ENCODE results near the gene PIK3R2.
"Not testable (repeated sequence)": the region's sequence is repeated elsewhere in the genome, so short reads cannot be mapped to it uniquely, and the experiment has no call there.

PIK3R2 gene

GRCh38 chr19:18156841-18157464 is 4.0 kb downstream of the PIK3R2 start:
- TF ChIP-seq CTCF (conservative IDR thresholded peaks at IDR 0.05): no peak
- H3K27ac ChIP-seq: peak overlapping the region; percentile 79

- no peak for TF ChIP-seq CTCF (conservative IDR thresholded peaks at IDR 0.05)
- peak overlapping the region; percentile 79 for H3K27ac ChIP-seq
These were observed 4.6 kb downstream of the PIK3R2 start for GRCh38 chr19:18157465-18158063.

GRCh38 chr19:18158467-18158866 is 5.5 kb downstream of the PIK3R2 start:
- H3K27ac ChIP-seq: peak overlapping the region; percentile 79; the same call in 1 of the 2 replicates
- no peak for TF ChIP-seq CTCF (conservative IDR thresholded peaks at IDR 0.05)

GRCh38 chr19:18159059-18159616 is 6.2 kb downstream of the PIK3R2 start:
- not testable (repeated sequence) for H3K27ac ChIP-seq

GRCh38 chr19:18159810-18160209 is 6.8 kb downstream of the PIK3R2 start:
- peak overlapping the region; percentile 78; the same call in 1 of the 2 replicates for H3K27ac ChIP-seq
- no peak for TF ChIP-seq CTCF (conservative IDR thresholded peaks at IDR 0.05)

- H3K27ac ChIP-seq: peak overlapping the region; percentile 78
- no peak for TF ChIP-seq CTCF (conservative IDR thresholded peaks at IDR 0.05)
These were observed 7.6 kb downstream of the PIK3R2 start for GRCh38 chr19:18160493-18160970.

GRCh38 chr19:18160971-18161635 is 8.1 kb downstream of the PIK3R2 start:
- H3K27ac ChIP-seq: peak overlapping the region; percentile 78

More at GRCh38 chr19:18160971-18161635, 8.1 kb downstream of the PIK3R2 start:
- TF ChIP-seq CTCF (conservative IDR thresholded peaks at IDR 0.05): peak; percentile 99

Data from VCaP (cell line).